Measurements from ENCODE around the gene CCNB2. TPM values are rescaled to one million over a fixed set of nuclear protein-coding genes. Genes with fewer than 3 reads are reported as not detected.
A peak's percentile ranks its signal among the peaks of the same experiment; 100 is the strongest.

CCNB2 gene
- total and polyA plus RNA-seq, 9 of the 15 experiments (the other 6 are each of a cell fraction or from before 2014, with no cell fraction given): 84.8 to 266 (median 124) TPM

- TF ChIP-seq ZNF395 (CRISPR knock-in tag; IDR thresholded peaks at IDR 0.05) (no peak), MAFK (IDR thresholded peaks at IDR 0.05; ENCODE audit: low read length) (no peak), ZNF184 (CRISPR knock-in tag; IDR thresholded peaks at IDR 0.05) (no peak), NR2C2 (CRISPR knock-in tag; IDR thresholded peaks at IDR 0.05) (no peak), NR2C2 (tag; IDR thresholded peaks at IDR 0.05) (no peak), GTF2E2 (tag; IDR thresholded peaks at IDR 0.05) (no peak)
These were observed 53.7 kb downstream of the CCNB2 start (continued) for GRCh38 chr15:59158701-59159034.

DNA sequence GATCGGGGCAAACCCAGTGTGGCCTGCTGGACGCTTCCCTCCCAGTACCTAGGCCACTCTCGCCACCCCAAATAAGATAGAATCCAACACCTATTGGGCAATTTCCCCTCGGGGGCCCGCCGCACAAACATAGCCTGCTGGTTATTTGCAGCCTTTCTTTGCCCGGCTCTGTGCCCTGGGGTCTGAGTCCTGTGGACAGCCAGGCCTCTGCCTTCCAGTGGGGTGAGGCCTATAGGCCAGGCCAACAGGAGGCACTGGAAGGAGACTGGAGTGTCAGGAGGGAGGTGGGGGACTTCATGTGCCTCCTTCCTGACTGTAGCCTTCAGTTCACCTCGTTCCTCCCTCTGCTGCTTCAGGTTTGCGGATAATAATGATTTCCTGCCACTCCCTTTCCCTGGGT, 54.3 kb downstream of the CCNB2 start:
- H3K4me3 ChIP-seq: no peak overlapping the region
- no peak overlapping the region for H2AFZ ChIP-seq (ENCODE audit: low read depth, low read length)
- no peak for DNase-seq (ENCODE audit: extremely low read depth in 1 of 4, low spot score in 3 of 4)
- no peaks in the 10 kb centered on the region; the same call in 1 of the 2 replicates for H3K9me3 ChIP-seq (replicated peaks; ENCODE audit: control insufficient read depth, insufficient read depth, low read depth, low read length)
- H3K9ac ChIP-seq (ENCODE audit: insufficient read depth in 1 of 2, low read depth in 2 of 2, low read length in 2 of 2): no peak overlapping the region
- no peaks in the 10 kb centered on the region for H3K36me3 ChIP-seq (ENCODE audit: control insufficient read depth, insufficient read depth, low read length)
- intact Hi-C loops (cut with micrococcal nuclease) (no loop called here), in situ Hi-C loops (cut with MboI) (loop anchor here (10.0 kb wide), 1 partner anchor 934 kb away; no protein-coding TSS in a partner anchor)
- CTCF ChIA-PET (ENCODE audit: low intra/inter-chr PET ratio): no interaction called here
- no peak overlapping the region for H3K27ac ChIP-seq (ENCODE audit: extremely low read depth, low read depth, low read length)
- peaks cover 0 to 4% of the 10 kb centered on the region in 2 experiments; a peak in 1 of 5 replicates for H3K4me1 ChIP-seq (replicated peaks in 1 of 2; ENCODE audit: control insufficient read depth in 2 of 2, insufficient read depth in 2 of 2, low read length in 2 of 2)
- H3K79me2 ChIP-seq (ENCODE audit: control insufficient read depth, insufficient read depth, low read length): no peaks in the 10 kb centered on the region
- H3K9me1 ChIP-seq (ENCODE audit: control insufficient read depth, insufficient read depth, low read length): no peaks in the 10 kb centered on the region
- 27% methylated on average over 9 of the region's 9 CpGs for WGBS (ENCODE audit: insufficient coverage, low coverage, missing lambda C conversion rate)
- no peak overlapping the region for H3K4me2 ChIP-seq (ENCODE audit: insufficient read depth, low read length)
- peaks cover 23 to 54% of the 10 kb centered on the region in 2 experiments for H3K27me3 ChIP-seq (ENCODE audit: control insufficient read depth in 2 of 2, insufficient read depth in 2 of 2, low read length in 2 of 2)
- no TSS peak for BruUV-seq (replicated peaks)
- peak; percentile 44; the same call in 1 of the 3 replicates for ATAC-seq
- no peak for FAIRE-seq
- 0 out of 2 replicates have a peak, but pooled peaks cover 4% of the 10 kb centered on the region for H4K20me1 ChIP-seq (replicated peaks; ENCODE audit: control insufficient read depth, insufficient read depth, low read length)
- POLR2A ChIA-PET: no interaction called here
- no peak for TF ChIP-seq NFXL1 (CRISPR knock-in tag; IDR thresholded peaks at IDR 0.05)
- no peak for TF ChIP-seq LCOR (CRISPR knock-in tag; IDR thresholded peaks at IDR 0.05)
- no peak for TF ChIP-seq CLOCK (CRISPR knock-in tag; IDR thresholded peaks at IDR 0.05; ENCODE audit: borderline replicate concordance)
- no peak for TF ChIP-seq EP400 (IDR thresholded peaks at IDR 0.05)
- TF ChIP-seq MYBL2 (IDR thresholded peaks at IDR 0.05; ENCODE audit: low read depth): no peak
- TF ChIP-seq MYBL2 (CRISPR knock-in tag; IDR thresholded peaks at IDR 0.05; ENCODE audit: borderline replicate concordance): no peak
- TF ChIP-seq, protein P1, sequence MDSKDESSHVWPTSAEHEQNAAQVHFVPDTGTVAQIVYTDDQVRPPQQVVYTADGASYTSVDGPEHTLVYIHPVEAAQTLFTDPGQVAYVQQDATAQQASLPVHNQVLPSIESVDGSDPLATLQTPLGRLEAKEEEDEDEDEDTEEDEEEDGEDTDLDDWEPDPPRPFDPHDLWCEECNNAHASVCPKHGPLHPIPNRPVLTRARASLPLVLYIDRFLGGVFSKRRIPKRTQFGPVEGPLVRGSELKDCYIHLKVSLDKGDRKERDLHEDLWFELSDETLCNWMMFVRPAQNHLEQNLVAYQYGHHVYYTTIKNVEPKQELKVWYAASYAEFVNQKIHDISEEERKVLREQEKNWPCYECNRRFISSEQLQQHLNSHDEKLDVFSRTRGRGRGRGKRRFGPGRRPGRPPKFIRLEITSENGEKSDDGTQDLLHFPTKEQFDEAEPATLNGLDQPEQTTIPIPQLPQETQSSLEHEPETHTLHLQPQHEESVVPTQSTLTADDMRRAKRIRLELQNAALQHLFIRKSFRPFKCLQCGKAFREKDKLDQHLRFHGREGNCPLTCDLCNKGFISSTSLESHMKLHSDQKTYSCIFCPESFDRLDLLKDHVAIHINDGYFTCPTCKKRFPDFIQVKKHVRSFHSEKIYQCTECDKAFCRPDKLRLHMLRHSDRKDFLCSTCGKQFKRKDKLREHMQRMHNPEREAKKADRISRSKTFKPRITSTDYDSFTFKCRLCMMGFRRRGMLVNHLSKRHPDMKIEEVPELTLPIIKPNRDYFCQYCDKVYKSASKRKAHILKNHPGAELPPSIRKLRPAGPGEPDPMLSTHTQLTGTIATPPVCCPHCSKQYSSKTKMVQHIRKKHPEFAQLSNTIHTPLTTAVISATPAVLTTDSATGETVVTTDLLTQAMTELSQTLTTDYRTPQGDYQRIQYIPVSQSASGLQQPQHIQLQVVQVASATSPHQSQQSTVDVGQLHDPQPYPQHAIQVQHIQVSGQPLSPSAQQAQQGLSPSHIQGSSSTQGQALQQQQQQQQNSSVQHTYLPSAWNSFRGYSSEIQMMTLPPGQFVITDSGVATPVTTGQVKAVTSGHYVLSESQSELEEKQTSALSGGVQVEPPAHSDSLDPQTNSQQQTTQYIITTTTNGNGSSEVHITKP (IDR thresholded peaks at IDR 0.05; ENCODE audit: partially characterized antibody): no peak
